IMR-90 (cell line): ENCODE results near the gene TEX264. TPM values are rescaled to one million over a fixed set of nuclear protein-coding genes. Genes with fewer than 3 reads are reported as not detected.

Experiments used
- ATAC-seq: fragments of 200-7000 bp; cut with Tn5 transposase; 2 replicates; pipeline ENCODE4 v1.9.1; 2020; ENCODE audit warnings: low read depth, mild to moderate bottlenecking, moderate library complexity
- BruUV-seq: library from RNA; stranded (reverse); fragments of 400-500 nt; replicated peaks from 2 replicates; lab custom pipeline; 2021; lab: Mats Ljungman, UMichigan
- CTCF ChIA-PET: fragments of 300-600 bp; formaldehyde crosslinking; extraction: SDS; loops from one replicate; lab custom pipeline; 2021; ENCODE audit warnings: antibody characterized with exemption; lab: Yijun Ruan, JAX
- POLR2A ChIA-PET: fragments of 300-600 bp; sonication (Branson Sonifier 250); formaldehyde crosslinking; loops from one replicate; lab custom pipeline; 2022; ENCODE audit warnings: antibody characterized with exemption; ENCODE audit not compliant: unreplicated experiment; lab: Charles Lee
- DNase-seq: peaks from one replicate; pipeline ENCODE4 v3.0.0; 2013
- H2AFZ ChIP-seq: replicated peaks from 2 replicates; pipeline ENCODE3; 2013; ENCODE audit warnings: low read length, mild to moderate bottlenecking; ENCODE audit not compliant: poor library complexity
- H2AK5ac ChIP-seq: 2 replicates; pipeline ENCODE4 v1.6.1; 2013; ENCODE audit warnings: low read depth, low read length, inconsistent platforms
- H2AK9ac ChIP-seq: replicated peaks from 2 replicates; pipeline ENCODE3; 2013; ENCODE audit warnings: mild to moderate bottlenecking, low read depth, low read length, moderate library complexity; ENCODE audit not compliant: poor library complexity
- H2BK120ac ChIP-seq: 2 replicates; pipeline ENCODE4 v1.6.1; 2013; ENCODE audit warnings: low read depth, low read length, inconsistent platforms
- H2BK15ac ChIP-seq: 3 replicates; pipeline ENCODE4 v1.6.1; 2013; ENCODE audit warnings: low read depth, low read length, inconsistent platforms
- H2BK20ac ChIP-seq: 2 replicates; pipeline ENCODE4 v1.6.1; 2013; ENCODE audit warnings: low read depth, mild to moderate bottlenecking, inconsistent platforms, low read length, moderate library complexity
- H2BK5ac ChIP-seq: 2 replicates; pipeline ENCODE4 v1.6.1; 2013; ENCODE audit warnings: mild to moderate bottlenecking, low read depth, low read length, inconsistent platforms; ENCODE audit not compliant: poor library complexity, severe bottlenecking
- H3K14ac ChIP-seq: replicated peaks from 2 replicates; pipeline ENCODE4 v1.6.1; 2013; ENCODE audit warnings: low read depth, low read length, inconsistent platforms
- H3K18ac ChIP-seq: 2 replicates; pipeline ENCODE4 v1.6.1; 2013; ENCODE audit warnings: low read depth, low read length, control low read depth
- H3K23ac ChIP-seq: 2 replicates; pipeline ENCODE4 v1.6.1; 2013; ENCODE audit warnings: low read depth, low read length, inconsistent platforms
- H3K27ac ChIP-seq: 2 replicates; pipeline ENCODE4 v1.5.1; 2013; ENCODE audit warnings: mild to moderate bottlenecking, control low read depth, low read length; ENCODE audit not compliant: insufficient read depth
- H3K27me3 ChIP-seq: 2 replicates; pipeline ENCODE4 v1.6.1; 2013; ENCODE audit warnings: low read length; ENCODE audit not compliant: control insufficient read depth, insufficient read depth
- H3K36me3 ChIP-seq: 2 replicates; pipeline ENCODE4 v1.6.1; 2013; ENCODE audit warnings: low read length, mixed read lengths; ENCODE audit not compliant: control insufficient read depth, insufficient read depth
- H3K4ac ChIP-seq: 2 replicates; pipeline ENCODE4 v1.6.1; 2013; ENCODE audit warnings: low read depth, low read length, inconsistent platforms
- H3K4me1 ChIP-seq: 2 replicates; pipeline ENCODE4 v1.6.1; 2013; ENCODE audit warnings: low read length, mixed read lengths; ENCODE audit not compliant: control insufficient read depth, insufficient read depth
- H3K4me2 ChIP-seq: 2 replicates; pipeline ENCODE4 v1.6.1; 2013; ENCODE audit warnings: low read depth, mild to moderate bottlenecking, control low read depth, low read length, moderate library complexity
- H3K4me3 ChIP-seq: 2 replicates; pipeline ENCODE4 v1.5.1; 2013; ENCODE audit warnings: low read depth, mild to moderate bottlenecking, control low read depth, low read length, moderate library complexity; ENCODE audit not compliant: insufficient read depth
- H3K56ac ChIP-seq: 2 replicates; pipeline ENCODE4 v1.6.1; 2013; ENCODE audit warnings: low read length, inconsistent platforms; ENCODE audit not compliant: insufficient read depth; ENCODE audit errors: extremely low read depth
- H3K79me1 ChIP-seq, 2 experiments: 2 replicates each; pipeline ENCODE4 v1.6.1; 2013; ENCODE audit warnings: low read length in 2 of 2, inconsistent platforms in 1 of 2, low read depth in 1 of 2
- H3K9ac ChIP-seq: 2 replicates; pipeline ENCODE4 v1.6.1; 2013; ENCODE audit warnings: low read depth, low read length, control low read depth
- H3K9me1 ChIP-seq: 2 replicates; pipeline ENCODE4 v1.6.1; 2013; ENCODE audit warnings: low read length, inconsistent platforms; ENCODE audit not compliant: insufficient read depth
- H3K9me3 ChIP-seq: 2 replicates; pipeline ENCODE4 v1.6.1; 2013; ENCODE audit warnings: low read length; ENCODE audit not compliant: control insufficient read depth, insufficient read depth
- H4K20me1 ChIP-seq: 2 replicates; pipeline ENCODE4 v1.6.1; 2013; ENCODE audit warnings: low read length, inconsistent platforms; ENCODE audit not compliant: insufficient read depth
- H4K5ac ChIP-seq: 2 replicates; pipeline ENCODE4 v1.6.1; 2013; ENCODE audit warnings: mild to moderate bottlenecking, low read depth, low read length, control low read depth
- H4K8ac ChIP-seq, 2 experiments: 2 replicates each; pipeline ENCODE4 v1.6.1; 2013; ENCODE audit warnings: low read depth in 2 of 2, low read length in 2 of 2, control low read depth in 1 of 2, inconsistent platforms in 1 of 2
- H4K91ac ChIP-seq: 2 replicates; pipeline ENCODE4 v1.6.1; 2013; ENCODE audit warnings: low read depth, low read length, inconsistent platforms; ENCODE audit not compliant: insufficient read depth
- FOS ChIP-seq: fragments of 150-350 bp; IDR thresholded peaks from 2 replicates; pipeline ENCODE4 v1.6.1; 2016; ENCODE audit warnings: low read depth, low read length
- MAFK ChIP-seq: IDR thresholded peaks from 2 replicates; pipeline ENCODE4 v1.6.1; 2012; ENCODE audit warnings: low read depth, low read length, improper control_type of control experiment
- MXI1 ChIP-seq: IDR thresholded peaks from 2 replicates; pipeline ENCODE4 v1.6.1; 2012; ENCODE audit warnings: low read depth, mild to moderate bottlenecking, low read length, moderate library complexity, borderline replicate concordance
- NFE2L2 ChIP-seq: fragments of 150-350 bp; IDR thresholded peaks from 2 replicates; pipeline ENCODE4 v1.6.1; 2016; ENCODE audit warnings: low read depth, mild to moderate bottlenecking, low read length
- RAD21 ChIP-seq: IDR thresholded peaks from 2 replicates; pipeline ENCODE4 v1.6.1; 2012; ENCODE audit warnings: low read length, improper control_type of control experiment
- RCOR1 ChIP-seq: IDR thresholded peaks from 2 replicates; pipeline ENCODE4 v1.6.1; 2012; ENCODE audit warnings: mild to moderate bottlenecking, low read length, improper control_type of control experiment; ENCODE audit not compliant: insufficient replicate concordance
- SMC3 ChIP-seq: fragments of 150-350 bp; IDR thresholded peaks from 2 replicates; pipeline ENCODE4 v1.6.1; 2016; ENCODE audit warnings: low read depth, mild to moderate bottlenecking, antibody characterized with exemption, low read length, moderate library complexity
- WGBS, 2 experiments: methylation state at CpG; one replicate each; pipeline versions ENCODE4 v1.1.5 to v1.1.7; 2013; ENCODE audit warnings: missing lambda C conversion rate in 2 of 2; ENCODE audit not compliant: insufficient read length in 1 of 2; ENCODE audit errors: extremely low coverage in 2 of 2; 5-methylcytosine and 5-hydroxymethylcytosine counted together
- dilution Hi-C: fragments of 300-500 bp; cut with HindIII; formaldehyde crosslinking; loops from one replicate; pipeline ENCODE4 v1.14.3; 2018; ENCODE audit warnings: low sequenced_read_pairs; ENCODE audit not compliant: unreplicated experiment
- in situ Hi-C: fragments of 300-500 bp; cut with MboI; formaldehyde crosslinking; loops from 3 replicates; pipeline ENCODE4 v1.14.3; 2019; ENCODE audit warnings: low sequenced_read_pairs, inconsistent platforms, mixed read lengths
- intact Hi-C: fragments of 100-400 bp; cut with micrococcal nuclease; formaldehyde crosslinking; loops from 2 replicates; pipeline ENCODE4 v1.10.0; 2022
- polyA plus RNA-seq, 3 experiments: library from polyadenylated mRNA; depleted of rRNA; stranded (reverse); fragments of >200 nt; gene quantifications; 2 replicates each; pipeline ENCODE4 v1.2.3, GENCODE V29; 2012; ENCODE audit warnings: low replicate concordance in 1 of 3
- total RNA-seq: library from RNA; depleted of rRNA; stranded (reverse); fragments of >200 nt; gene quantifications from 2 replicates; pipeline ENCODE4 v1.2.3, GENCODE V29; 2012
- TF ChIP-seq, protein P1 (sequence below): fragments of 150-350 bp; IDR thresholded peaks from 2 replicates; pipeline ENCODE4 v1.6.1; 2016; ENCODE audit warnings: low read depth, mild to moderate bottlenecking, low read length, moderate library complexity, borderline replicate concordance
- TF ChIP-seq, protein P2 (sequence below): conservative IDR thresholded peaks from 2 replicates; pipeline ENCODE4 v1.5.1; 2012; ENCODE audit warnings: mild to moderate bottlenecking, low read depth, low read length, improper control_type of control experiment
- TF ChIP-seq, protein P3 (sequence below): fragments of 150-350 bp; IDR thresholded peaks from 2 replicates; pipeline ENCODE4 v1.6.1; 2017; ENCODE audit warnings: mild to moderate bottlenecking, antibody characterized with exemption, low read length, low read depth

TEX264 gene
- total and polyA plus RNA-seq, 2 of the 4 experiments (the other 2 are of a cell fraction), result 30.3 to 45.0 TPM

DNA sequence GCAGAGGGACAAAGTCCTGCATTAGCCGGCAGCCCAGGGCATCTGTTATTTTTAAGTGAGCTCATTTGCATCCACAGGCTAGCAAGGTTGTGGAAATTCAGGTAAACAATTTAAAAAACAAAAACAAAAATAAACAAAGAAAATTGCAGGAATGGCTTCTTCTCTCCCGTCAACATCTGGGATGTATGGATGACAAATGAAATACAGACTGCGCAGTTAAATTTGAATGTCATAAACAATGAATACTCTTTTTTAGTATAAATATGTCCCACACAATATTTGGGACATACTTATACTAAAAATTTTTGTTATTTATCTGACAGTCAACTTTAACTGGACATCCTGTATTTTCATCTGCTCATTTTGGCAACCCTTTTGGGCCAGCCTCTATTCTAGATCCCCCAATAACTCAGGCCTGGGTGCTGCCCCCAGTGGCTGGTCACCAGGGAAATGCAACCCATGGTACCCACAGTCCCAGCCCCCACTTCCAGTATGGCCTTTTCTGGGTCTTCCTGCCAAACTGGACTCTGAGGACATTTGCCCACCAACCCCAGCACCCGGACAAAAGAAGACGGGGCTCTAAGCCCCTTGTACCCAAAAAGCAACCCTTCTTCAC lies 48.5 kb downstream of the TEX264 start:
- no TSS peak for BruUV-seq
- no peak overlapping the region for H3K27ac ChIP-seq
- no peaks in the 10 kb centered on the region for H3K79me1 ChIP-seq
- H4K91ac ChIP-seq, result no peak overlapping the region
- no CpG with 5 or more reads among the region's 5 CpGs for WGBS, 2 experiments
- H2BK5ac ChIP-seq, result no peak overlapping the region
- no peak overlapping the region for H2AK5ac ChIP-seq
- H4K8ac ChIP-seq, result no peak overlapping the region
- H3K9me3 ChIP-seq, result no peaks in the 10 kb centered on the region
- H3K9me1 ChIP-seq, result no peaks in the 10 kb centered on the region; the same call in 1 of the 2 replicates
- no peak overlapping the region for H2BK20ac ChIP-seq
- no peak overlapping the region for H3K4ac ChIP-seq
- H3K36me3 ChIP-seq, result no peaks in the 10 kb centered on the region
- no peak overlapping the region for H3K4me2 ChIP-seq
- no peak overlapping the region for H2BK15ac ChIP-seq
- TF ChIP-seq SMC3 (no peak), RCOR1 (no peak), MXI1 (no peak), NFE2L2 (no peak), RAD21 (no peak), FOS (no peak), MAFK (no peak)
- TF ChIP-seq, protein P1, sequence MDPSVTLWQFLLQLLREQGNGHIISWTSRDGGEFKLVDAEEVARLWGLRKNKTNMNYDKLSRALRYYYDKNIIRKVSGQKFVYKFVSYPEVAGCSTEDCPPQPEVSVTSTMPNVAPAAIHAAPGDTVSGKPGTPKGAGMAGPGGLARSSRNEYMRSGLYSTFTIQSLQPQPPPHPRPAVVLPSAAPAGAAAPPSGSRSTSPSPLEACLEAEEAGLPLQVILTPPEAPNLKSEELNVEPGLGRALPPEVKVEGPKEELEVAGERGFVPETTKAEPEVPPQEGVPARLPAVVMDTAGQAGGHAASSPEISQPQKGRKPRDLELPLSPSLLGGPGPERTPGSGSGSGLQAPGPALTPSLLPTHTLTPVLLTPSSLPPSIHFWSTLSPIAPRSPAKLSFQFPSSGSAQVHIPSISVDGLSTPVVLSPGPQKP, result no peak
- TF ChIP-seq, protein P2, sequence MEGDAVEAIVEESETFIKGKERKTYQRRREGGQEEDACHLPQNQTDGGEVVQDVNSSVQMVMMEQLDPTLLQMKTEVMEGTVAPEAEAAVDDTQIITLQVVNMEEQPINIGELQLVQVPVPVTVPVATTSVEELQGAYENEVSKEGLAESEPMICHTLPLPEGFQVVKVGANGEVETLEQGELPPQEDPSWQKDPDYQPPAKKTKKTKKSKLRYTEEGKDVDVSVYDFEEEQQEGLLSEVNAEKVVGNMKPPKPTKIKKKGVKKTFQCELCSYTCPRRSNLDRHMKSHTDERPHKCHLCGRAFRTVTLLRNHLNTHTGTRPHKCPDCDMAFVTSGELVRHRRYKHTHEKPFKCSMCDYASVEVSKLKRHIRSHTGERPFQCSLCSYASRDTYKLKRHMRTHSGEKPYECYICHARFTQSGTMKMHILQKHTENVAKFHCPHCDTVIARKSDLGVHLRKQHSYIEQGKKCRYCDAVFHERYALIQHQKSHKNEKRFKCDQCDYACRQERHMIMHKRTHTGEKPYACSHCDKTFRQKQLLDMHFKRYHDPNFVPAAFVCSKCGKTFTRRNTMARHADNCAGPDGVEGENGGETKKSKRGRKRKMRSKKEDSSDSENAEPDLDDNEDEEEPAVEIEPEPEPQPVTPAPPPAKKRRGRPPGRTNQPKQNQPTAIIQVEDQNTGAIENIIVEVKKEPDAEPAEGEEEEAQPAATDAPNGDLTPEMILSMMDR, result no peak
- TF ChIP-seq, protein P3, sequence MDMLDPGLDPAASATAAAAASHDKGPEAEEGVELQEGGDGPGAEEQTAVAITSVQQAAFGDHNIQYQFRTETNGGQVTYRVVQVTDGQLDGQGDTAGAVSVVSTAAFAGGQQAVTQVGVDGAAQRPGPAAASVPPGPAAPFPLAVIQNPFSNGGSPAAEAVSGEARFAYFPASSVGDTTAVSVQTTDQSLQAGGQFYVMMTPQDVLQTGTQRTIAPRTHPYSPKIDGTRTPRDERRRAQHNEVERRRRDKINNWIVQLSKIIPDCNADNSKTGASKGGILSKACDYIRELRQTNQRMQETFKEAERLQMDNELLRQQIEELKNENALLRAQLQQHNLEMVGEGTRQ, result no peak
- peaks cover 2% of the 10 kb centered on the region; the same call in 1 of the 2 replicates for H3K27me3 ChIP-seq
- no peaks in the 10 kb centered on the region for H4K20me1 ChIP-seq
- no peak overlapping the region for H3K18ac ChIP-seq
- no peak overlapping the region for H3K4me3 ChIP-seq
- H3K4me1 ChIP-seq, result no peaks in the 10 kb centered on the region
- DNase-seq, result no peak
- in situ Hi-C loops, result no loop called here
- POLR2A ChIA-PET, result no interaction called here
- H4K5ac ChIP-seq, result no peak overlapping the region
- H3K23ac ChIP-seq, result no peak overlapping the region
- no peak for ATAC-seq
- CTCF ChIA-PET, result interaction anchor here (1.0 to 1.2 kb wide), 4 partner anchors 9 to 82 kb away, joined by 3 to 7 read pairs (median 4); no protein-coding TSS in a partner anchor
- H3K56ac ChIP-seq, result no peak overlapping the region
- no peak overlapping the region for H3K14ac ChIP-seq
- H2AK9ac ChIP-seq, result no peak overlapping the region
- intact Hi-C loops, result no loop called here
- dilution Hi-C loops, result no loop called here
- no peak overlapping the region for H2BK120ac ChIP-seq
- H2AFZ ChIP-seq, result no peak overlapping the region
- H3K9ac ChIP-seq, result no peak overlapping the region
